HepG2 (cell line): Measurements from ENCODE around the gene TMEM271. TPM values are rescaled to one million over a fixed set of nuclear protein-coding genes. Genes with fewer than 3 reads are reported as not detected.

Experiments
- ATAC-seq: fragments of 200-7000 bp; cut with Tn5 transposase; 3 replicates; pipeline ENCODE4 v1.9.1; 2020; ENCODE audit warnings: mild to moderate bottlenecking, moderate library complexity
- BruUV-seq: library from RNA; stranded (reverse); fragments of 400-500 nt; replicated peaks from 2 replicates; lab custom pipeline; 2021; lab: Mats Ljungman, UMichigan
- CTCF ChIA-PET: fragments of 300-600 bp; formaldehyde crosslinking; extraction: SDS; loops from one replicate; lab custom pipeline; 2021; ENCODE audit warnings: low total read pairs, inconsistent platforms, low intra/inter-chr PET ratio; lab: Yijun Ruan, JAX
- POLR2A ChIA-PET: fragments of 350-600 bp; sonication (Branson Sonifier 250); formaldehyde crosslinking; loops from one replicate; lab custom pipeline; 2020; ENCODE audit warnings: antibody characterized with exemption, inconsistent platforms; lab: Yijun Ruan, JAX
- DNase-seq: peaks from one replicate; pipeline ENCODE4 v3.0.0-alpha.2; 2015; ENCODE audit warnings: low spot score
- FAIRE-seq: peaks from 3 replicates; lab custom pipeline; 2011; peaks lifted over from hg19 to GRCh38; lab: Jason Lieb, UNC
- H2AFZ ChIP-seq: one replicate; pipeline ENCODE4 v1.6.1; 2011; ENCODE audit warnings: low read length, inconsistent platforms
- H3K27ac ChIP-seq: fragments of 300-600 bp; 3 replicates; pipeline ENCODE4 v1.8.0; 2011; ENCODE audit warnings: mixed run types, mild to moderate bottlenecking, mixed read lengths, low read length, inconsistent platforms; ENCODE audit not compliant: insufficient read depth; ENCODE audit errors: extremely low read length
- H3K27me3 ChIP-seq, 2 experiments: fragments of 200-600 bp in 1 of 2; 2 replicates in 1 of 2; 3 replicates in 1 of 2; pipeline versions ENCODE4 v1.6.0 to v1.8.0; 2011; ENCODE audit warnings: low read length in 2 of 2, mild to moderate bottlenecking in 2 of 2, moderate library complexity in 2 of 2, inconsistent platforms in 1 of 2; ENCODE audit not compliant: insufficient read depth in 2 of 2, control insufficient read depth in 1 of 2
- H3K36me3 ChIP-seq, 2 experiments: fragments of 200-600 bp in 1 of 2; replicated peaks in 1 of 2; 2 replicates in 1 of 2; 3 replicates in 1 of 2; pipeline versions ENCODE4 v1.5.1 to v1.8.0; 2011; ENCODE audit warnings: low read length in 2 of 2, inconsistent platforms in 1 of 2; ENCODE audit not compliant: insufficient read depth in 2 of 2, control insufficient read depth in 1 of 2
- H3K4me1 ChIP-seq: 2 replicates; pipeline ENCODE4 v1.5.1; 2012; ENCODE audit warnings: low read length, inconsistent platforms; ENCODE audit not compliant: insufficient read depth
- H3K4me2 ChIP-seq: 2 replicates; pipeline ENCODE4 v1.6.0; 2011; ENCODE audit warnings: low read depth, low read length, inconsistent platforms
- H3K4me3 ChIP-seq, 3 experiments: fragments of 200-600 bp in 1 of 3; sonication (generic), shearing (Covaris generic) in 1 of 3; replicated peaks in 1 of 3; 2 replicates each; pipeline ENCODE4 v1.5.1; 2011 to 2016; ENCODE audit warnings: low read length in 3 of 3, inconsistent platforms in 2 of 3, low read depth in 2 of 3, mild to moderate bottlenecking in 2 of 3, control low read depth in 1 of 3, mixed read lengths in 1 of 3; ENCODE audit not compliant: insufficient read depth in 1 of 3
- H3K79me2 ChIP-seq: one replicate; pipeline ENCODE4 v1.6.1; 2011; ENCODE audit warnings: low read length, inconsistent platforms; ENCODE audit not compliant: insufficient read depth
- H3K9ac ChIP-seq: 2 replicates; pipeline ENCODE4 v1.6.0; 2011; ENCODE audit warnings: mild to moderate bottlenecking, low read depth, low read length, inconsistent platforms; ENCODE audit not compliant: insufficient read depth
- H3K9me3 ChIP-seq: 2 replicates; pipeline ENCODE4 v1.5.1; 2012; ENCODE audit warnings: mild to moderate bottlenecking, low read length
- H4K20me1 ChIP-seq: 2 replicates; pipeline ENCODE4 v1.6.0; 2011; ENCODE audit warnings: inconsistent platforms, mild to moderate bottlenecking, low read length, moderate library complexity; ENCODE audit not compliant: insufficient read depth
- ARNTL ChIP-seq: sonication (generic); formaldehyde crosslinking; IDR thresholded peaks from 2 replicates; pipeline ENCODE4 v1.4.0; 2020; ENCODE audit warnings: mild to moderate bottlenecking, missing genetic modification reagents
- CENPT ChIP-seq: sonication (generic); formaldehyde crosslinking; IDR thresholded peaks from 2 replicates; pipeline ENCODE4 v1.8.0; 2022; ENCODE audit warnings: low read depth, mild to moderate bottlenecking, moderate library complexity, missing genetic modification reagents
- FOXA3 ChIP-seq: IDR thresholded peaks from 2 replicates; pipeline ENCODE4 v1.6.1; 2016; ENCODE audit warnings: missing genetic modification reagents, missing compliant biosample characterization
- GABPA ChIP-seq, 2 experiments: IDR thresholded peaks; 2 replicates each; pipeline ENCODE4 v1.6.1; 2011 to 2016; ENCODE audit warnings: low read depth in 2 of 2, low read length in 1 of 2, missing biosample characterization in 1 of 2, missing genetic modification characterization in 1 of 2
- MTF1 ChIP-seq: sonication (generic); formaldehyde crosslinking; IDR thresholded peaks from 2 replicates; pipeline ENCODE4 v1.5.0; 2020; ENCODE audit warnings: missing genetic modification reagents
- NFRKB ChIP-seq: fragments of 450-650 bp; IDR thresholded peaks from 2 replicates; pipeline ENCODE4 v1.6.1; 2017
- SP140L ChIP-seq: sonication (generic); formaldehyde crosslinking; IDR thresholded peaks from 2 replicates; pipeline ENCODE4 v1.4.0; 2020; ENCODE audit warnings: missing genetic modification reagents, borderline replicate concordance
- ZNF232 ChIP-seq: sonication (generic); formaldehyde crosslinking; IDR thresholded peaks from 2 replicates; pipeline ENCODE4 v1.4.0; 2020; ENCODE audit warnings: missing genetic modification reagents, borderline replicate concordance
- ZNF33B ChIP-seq: sonication (generic); formaldehyde crosslinking; IDR thresholded peaks from 2 replicates; pipeline ENCODE4 v1.5.1; 2020; ENCODE audit warnings: mild to moderate bottlenecking, missing genetic modification reagents
- ZNF720 ChIP-seq: sonication (generic); formaldehyde crosslinking; IDR thresholded peaks from 2 replicates; pipeline ENCODE4 v1.4.0; 2020; ENCODE audit warnings: missing genetic modification reagents
- WGBS: methylation state at CpG from one replicate; pipeline ENCODE4 v1.1.6; 2017; ENCODE audit warnings: low lambda C conversion rate; 5-methylcytosine and 5-hydroxymethylcytosine counted together
- in situ Hi-C: cut with HindIII; loops from 2 replicates; pipeline ENCODE4 v1.10.0; 2017; ENCODE audit warnings: low pct_unique_long_range_greater_than_20kb; ENCODE audit not compliant: extremely low pct_ligation_motif_present
- intact Hi-C: fragments of 100-400 bp; cut with micrococcal nuclease; formaldehyde crosslinking; loops from one replicate; pipeline ENCODE4 v1.10.0; 2022; ENCODE audit not compliant: unreplicated experiment
- polyA plus RNA-seq, 8 experiments: library from polyadenylated mRNA; depleted of rRNA in 3 of 8; stranded (reverse) in 7 of 8; unstranded in 1 of 8; fragments of >200 nt; fragmentation: Illumina TruSeq in 4 of 8; extraction: Trizol in 4 of 8; gene quantifications; 2 replicates each; pipeline versions ENCODE4 v1.2.1 to v1.2.3, GENCODE V29; 2011 to 2016; ENCODE audit warnings: low read depth in 4 of 8, missing spikeins in 1 of 8, mixed read lengths in 1 of 8; ENCODE audit not compliant: insufficient read depth in 1 of 8
- total RNA-seq, 5 experiments: library from RNA; depleted of rRNA; stranded (reverse); fragments of >200 nt; fragmentation: Illumina TruSeq; extraction: Trizol; gene quantifications; 2 replicates each; pipeline ENCODE4 v1.2.3, GENCODE V29; 2016; ENCODE audit warnings: low read depth in 1 of 5
- TF ChIP-seq, protein P1 (sequence below): sonication (generic); formaldehyde crosslinking; IDR thresholded peaks from 2 replicates; pipeline ENCODE4 v1.5.1; 2020; ENCODE audit warnings: mild to moderate bottlenecking, missing genetic modification reagents
- TF ChIP-seq, protein P2 (sequence below): IDR thresholded peaks from 2 replicates; pipeline ENCODE4 v1.6.1; 2016; ENCODE audit warnings: control low read depth
- TF ChIP-seq, protein P3 (sequence below): sonication (generic); formaldehyde crosslinking; IDR thresholded peaks from 2 replicates; pipeline ENCODE4 v1.4.0; 2020; ENCODE audit warnings: missing genetic modification reagents
- TF ChIP-seq, protein P4 (sequence below): fragments of 450-650 bp; IDR thresholded peaks from 2 replicates; pipeline ENCODE4 v1.6.1; 2016

TMEM271 gene
- total and polyA plus RNA-seq, 2 of the 13 experiments (the other 11 are each of a cell fraction or from before 2014, with no cell fraction given), result not detected

DNA sequence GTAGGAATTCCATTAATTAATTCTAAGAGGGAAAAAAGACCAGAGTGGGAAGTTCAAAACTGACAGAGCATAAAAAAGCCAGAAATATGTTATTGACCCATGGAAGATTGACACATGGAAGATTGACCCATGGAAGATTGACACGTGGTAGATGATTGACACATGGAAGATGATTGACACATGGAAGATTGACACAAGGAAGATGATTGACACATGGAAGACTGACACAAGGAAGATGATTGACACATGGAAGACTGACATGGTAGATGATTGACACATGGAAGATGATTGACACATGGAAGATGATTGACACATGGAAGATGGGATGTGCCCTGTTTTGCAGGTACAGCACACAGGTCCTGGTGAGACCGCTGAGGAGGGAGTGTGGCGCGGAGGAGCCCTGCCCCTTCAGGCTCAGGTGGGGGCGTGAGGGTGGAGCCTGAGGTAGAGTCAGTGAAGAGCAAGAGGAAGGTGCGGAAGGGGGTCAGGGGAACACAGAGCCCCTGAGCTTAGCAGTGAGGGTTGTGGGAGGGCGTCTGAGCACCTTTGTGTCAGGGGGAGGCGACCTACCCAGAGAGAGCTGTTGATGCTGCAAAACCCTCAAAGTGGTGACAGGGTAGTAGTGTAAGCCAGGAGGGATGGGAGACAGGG is 33.4 kb upstream of the TMEM271 start:
- in situ Hi-C loops (no loop called here), intact Hi-C loops (loop anchor here (10.0 kb wide), 1 partner anchor 115 kb away; the partner anchor contains the start of genes PIGG and ZNF721)
- Histone ChIP-seq H3K4me2 (no peak overlapping the region), H3K27ac (no peak overlapping the region), H3K36me3 (no peaks in the 10 kb centered on the region), H3K4me1 (no peaks in the 10 kb centered on the region), H4K20me1 (no peaks in the 10 kb centered on the region), H3K4me3 (no peak overlapping the region), H3K79me2 (no peaks in the 10 kb centered on the region), H2AFZ (no peak overlapping the region), H3K27me3 (peaks cover 8 to 70% of the 10 kb centered on the region in 2 experiments), H3K9me3 (peaks cover 5% of the 10 kb centered on the region; the same call in 1 of the 2 replicates), H3K9ac (no peak overlapping the region)
- 35% methylated on average over 7 of the region's 8 CpGs for WGBS
- DNase-seq (no peak), ATAC-seq (no peak), FAIRE-seq (no peak)
- POLR2A ChIA-PET, result no interaction called here
- CTCF ChIA-PET, result no interaction called here
- TF ChIP-seq, protein P1, sequence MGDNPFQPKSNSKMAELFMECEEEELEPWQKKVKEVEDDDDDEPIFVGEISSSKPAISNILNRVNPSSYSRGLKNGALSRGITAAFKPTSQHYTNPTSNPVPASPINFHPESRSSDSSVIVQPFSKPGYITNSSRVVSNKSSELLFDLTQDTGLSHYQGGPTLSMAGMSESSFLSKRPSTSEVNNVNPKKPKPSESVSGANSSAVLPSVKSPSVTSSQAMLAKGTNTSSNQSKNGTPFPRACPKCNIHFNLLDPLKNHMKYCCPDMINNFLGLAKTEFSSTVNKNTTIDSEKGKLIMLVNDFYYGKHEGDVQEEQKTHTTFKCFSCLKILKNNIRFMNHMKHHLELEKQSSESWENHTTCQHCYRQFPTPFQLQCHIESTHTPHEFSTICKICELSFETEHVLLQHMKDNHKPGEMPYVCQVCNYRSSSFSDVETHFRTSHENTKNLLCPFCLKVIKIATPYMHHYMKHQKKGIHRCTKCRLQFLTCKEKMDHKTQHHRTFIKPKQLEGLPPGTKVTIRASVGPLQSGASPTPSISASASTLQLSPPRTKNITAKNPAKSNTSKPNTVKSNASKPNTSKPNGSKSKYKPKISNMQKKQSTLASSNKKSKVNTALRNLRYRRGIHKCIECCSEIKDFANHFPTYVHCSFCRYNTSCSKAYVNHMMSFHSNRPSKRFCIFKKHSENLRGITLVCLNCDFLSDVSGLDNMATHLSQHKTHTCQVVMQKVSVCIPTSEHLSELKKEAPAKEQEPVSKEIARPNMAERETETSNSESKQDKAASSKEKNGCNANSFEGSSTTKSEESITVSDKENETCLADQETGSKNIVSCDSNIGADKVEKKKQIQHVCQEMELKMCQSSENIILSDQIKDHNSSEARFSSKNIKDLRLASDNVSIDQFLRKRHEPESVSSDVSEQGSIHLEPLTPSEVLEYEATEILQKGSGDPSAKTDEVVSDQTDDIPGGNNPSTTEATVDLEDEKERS, result no peak
- TF ChIP-seq ZNF232 (CRISPR knock-in tag) (no peak), CENPT (CRISPR knock-in tag) (no peak), FOXA3 (CRISPR knock-in tag) (no peak), ZNF720 (no peak), ZNF33B (CRISPR knock-in tag) (no peak), MTF1 (CRISPR knock-in tag) (no peak), NFRKB (no peak), SP140L (CRISPR knock-in tag) (no peak), ARNTL (CRISPR knock-in tag) (no peak), GABPA (IDR thresholded peaks at IDR 0.05; ENCODE audit: low read depth, low read length) (no peak), GABPA (CRISPR knock-in tag; IDR thresholded peaks at IDR 0.05; ENCODE audit: low read depth) (no peak)
- TF ChIP-seq, protein P2, sequence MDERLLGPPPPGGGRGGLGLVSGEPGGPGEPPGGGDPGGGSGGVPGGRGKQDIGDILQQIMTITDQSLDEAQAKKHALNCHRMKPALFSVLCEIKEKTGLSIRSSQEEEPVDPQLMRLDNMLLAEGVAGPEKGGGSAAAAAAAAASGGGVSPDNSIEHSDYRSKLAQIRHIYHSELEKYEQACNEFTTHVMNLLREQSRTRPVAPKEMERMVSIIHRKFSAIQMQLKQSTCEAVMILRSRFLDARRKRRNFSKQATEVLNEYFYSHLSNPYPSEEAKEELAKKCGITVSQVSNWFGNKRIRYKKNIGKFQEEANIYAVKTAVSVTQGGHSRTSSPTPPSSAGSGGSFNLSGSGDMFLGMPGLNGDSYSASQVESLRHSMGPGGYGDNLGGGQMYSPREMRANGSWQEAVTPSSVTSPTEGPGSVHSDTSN (CRISPR knock-in tag), result peak; percentile 75
- TF ChIP-seq, protein P3, sequence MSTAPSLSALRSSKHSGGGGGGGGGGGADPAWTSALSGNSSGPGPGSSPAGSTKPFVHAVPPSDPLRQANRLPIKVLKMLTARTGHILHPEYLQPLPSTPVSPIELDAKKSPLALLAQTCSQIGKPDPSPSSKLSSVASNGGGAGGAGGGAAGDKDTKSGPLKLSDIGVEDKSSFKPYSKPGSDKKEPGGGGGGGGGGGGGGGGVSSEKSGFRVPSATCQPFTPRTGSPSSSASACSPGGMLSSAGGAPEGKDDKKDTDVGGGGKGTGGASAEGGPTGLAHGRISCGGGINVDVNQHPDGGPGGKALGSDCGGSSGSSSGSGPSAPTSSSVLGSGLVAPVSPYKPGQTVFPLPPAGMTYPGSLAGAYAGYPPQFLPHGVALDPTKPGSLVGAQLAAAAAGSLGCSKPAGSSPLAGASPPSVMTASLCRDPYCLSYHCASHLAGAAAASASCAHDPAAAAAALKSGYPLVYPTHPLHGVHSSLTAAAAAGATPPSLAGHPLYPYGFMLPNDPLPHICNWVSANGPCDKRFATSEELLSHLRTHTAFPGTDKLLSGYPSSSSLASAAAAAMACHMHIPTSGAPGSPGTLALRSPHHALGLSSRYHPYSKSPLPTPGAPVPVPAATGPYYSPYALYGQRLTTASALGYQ, result no peak
- TF ChIP-seq, protein P4, sequence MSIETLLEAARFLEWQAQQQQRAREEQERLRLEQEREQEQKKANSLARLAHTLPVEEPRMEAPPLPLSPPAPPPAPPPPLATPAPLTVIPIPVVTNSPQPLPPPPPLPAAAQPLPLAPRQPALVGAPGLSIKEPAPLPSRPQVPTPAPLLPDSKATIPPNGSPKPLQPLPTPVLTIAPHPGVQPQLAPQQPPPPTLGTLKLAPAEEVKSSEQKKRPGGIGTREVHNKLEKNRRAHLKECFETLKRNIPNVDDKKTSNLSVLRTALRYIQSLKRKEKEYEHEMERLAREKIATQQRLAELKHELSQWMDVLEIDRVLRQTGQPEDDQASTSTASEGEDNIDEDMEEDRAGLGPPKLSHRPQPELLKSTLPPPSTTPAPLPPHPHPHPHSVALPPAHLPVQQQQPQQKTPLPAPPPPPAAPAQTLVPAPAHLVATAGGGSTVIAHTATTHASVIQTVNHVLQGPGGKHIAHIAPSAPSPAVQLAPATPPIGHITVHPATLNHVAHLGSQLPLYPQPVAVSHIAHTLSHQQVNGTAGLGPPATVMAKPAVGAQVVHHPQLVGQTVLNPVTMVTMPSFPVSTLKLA, result peak; percentile 99
- BruUV-seq, result no TSS peak
